A673 (cell line): Measurements from ENCODE around the gene SMARCA4. TPM values are rescaled to one million over a fixed set of nuclear protein-coding genes. Genes with fewer than 3 reads are reported as not detected.
A peak's percentile ranks its signal among the peaks of the same experiment; 100 is the strongest.

ENCODE experiments used
- Bru-seq: library from RNA; stranded (reverse); fragments of 400-500 nt; gene quantifications from one replicate; lab custom pipeline; 2021; lab: Mats Ljungman, UMichigan
- BruChase-seq, 2 experiments: library from RNA; stranded (reverse); fragments of 400-500 nt; gene quantifications; one replicate each; lab custom pipeline; 2021; lab: Mats Ljungman, UMichigan
- BruUV-seq: library from RNA; stranded (reverse); fragments of 400-500 nt; replicated peaks from 2 replicates; lab custom pipeline; 2021; lab: Mats Ljungman, UMichigan
- CTCF ChIA-PET: fragments of 300-600 bp; sonication (Branson Sonifier 250); formaldehyde crosslinking; loops from one replicate; lab custom pipeline; 2022; ENCODE audit warnings: antibody characterized with exemption; lab: Charles Lee
- POLR2A ChIA-PET: fragments of 300-600 bp; sonication (Branson Sonifier 250); formaldehyde crosslinking; loops from one replicate; lab custom pipeline; 2022; ENCODE audit warnings: antibody characterized with exemption; ENCODE audit not compliant: low non-redundant PET; lab: Charles Lee
- DNase-seq: peaks from one replicate; pipeline ENCODE4 v3.0.0-alpha.2; 2015; ENCODE audit warnings: low spot score
- H3K27ac ChIP-seq: fragments of 200-600 bp; sonication (generic); 2 replicates; pipeline ENCODE4 v1.5.1; 2016; ENCODE audit warnings: mixed run types, low read depth, mild to moderate bottlenecking, mixed read lengths, antibody characterized with exemption, low read length; ENCODE audit not compliant: poor library complexity, severe bottlenecking
- H3K27me3 ChIP-seq: fragments of 200-600 bp; sonication (generic); replicated peaks from 2 replicates; pipeline ENCODE4 v1.6.1; 2017; ENCODE audit warnings: mixed run types, low read depth, mild to moderate bottlenecking, mixed read lengths, antibody characterized with exemption, low read length; ENCODE audit not compliant: insufficient read depth, poor library complexity
- H3K36me3 ChIP-seq: fragments of 200-600 bp; sonication (generic); 2 replicates; pipeline ENCODE4 v1.6.1; 2016; ENCODE audit warnings: mixed run types, mild to moderate bottlenecking, mixed read lengths, antibody characterized with exemption, low read length; ENCODE audit not compliant: insufficient read depth, poor library complexity, severe bottlenecking
- H3K4me1 ChIP-seq: fragments of 200-600 bp; sonication (generic); 2 replicates; pipeline ENCODE4 v1.6.1; 2017; ENCODE audit warnings: mixed run types, mild to moderate bottlenecking, mixed read lengths, antibody characterized with exemption, low read length; ENCODE audit not compliant: insufficient read depth, poor library complexity, severe bottlenecking
- H3K4me3 ChIP-seq: fragments of 200-600 bp; sonication (generic); 2 replicates; pipeline ENCODE4 v1.5.1; 2016; ENCODE audit warnings: low read depth, mixed run types, mild to moderate bottlenecking, mixed read lengths, low read length; ENCODE audit not compliant: poor library complexity, severe bottlenecking
- H3K9me3 ChIP-seq: fragments of 200-600 bp; sonication (generic); 2 replicates; pipeline ENCODE4 v1.6.1; 2016; ENCODE audit warnings: mixed run types, low read depth, mild to moderate bottlenecking, mixed read lengths, antibody characterized with exemption, low read length; ENCODE audit not compliant: poor library complexity, severe bottlenecking
- CTCF ChIP-seq: fragments of 300-800, 200-600 bp; sonication (generic); conservative IDR thresholded peaks from 2 replicates; pipeline ENCODE4 v1.5.1; 2017; ENCODE audit warnings: low read depth, mild to moderate bottlenecking, antibody characterized with exemption, low read length, moderate library complexity, mixed read lengths
- EZH2 ChIP-seq: fragments of 200-600 bp; sonication (generic); IDR thresholded peaks from 2 replicates; pipeline ENCODE4 v1.6.1; 2017; ENCODE audit warnings: borderline replicate concordance, low read depth, mild to moderate bottlenecking, mixed read lengths, antibody characterized with exemption, low read length; ENCODE audit not compliant: poor library complexity, severe bottlenecking
- intact Hi-C: fragments of 100-400 bp; cut with micrococcal nuclease; formaldehyde crosslinking; loops from one replicate; pipeline ENCODE4 v1.10.0; 2022; ENCODE audit not compliant: unreplicated experiment
- long read RNA-seq: library from polyadenylated mRNA; stranded (forward); transcript quantifications from one replicate; pipeline ENCODE4 v2.0.0, GENCODE V29; 2022
- total RNA-seq: library from RNA; stranded (reverse); gene quantifications from 2 replicates; pipeline ENCODE4 v1.2.3, GENCODE V29; 2021

The SMARCA4 gene
- 307 and 319 TPM in 2 replicates for total RNA-seq
- percentile 79 among the genes with signal in this experiment for Bru-seq, nascent RNA
- BruChase-seq, experiment 1, labeled RNA remaining after a 2-hour chase, result percentile 80 among the genes with signal in this experiment
- BruChase-seq, experiment 2, labeled RNA remaining after a 6-hour chase, result percentile 92 among the genes with signal in this experiment
- long read RNA-seq, full-length matches to known transcripts, result 158 of 529 reads
- long read RNA-seq, partial matches to known transcripts, result 267 of 529 reads
- long read RNA-seq, other reads (novel, unspliced or antisense), result 104 of 529 reads

GRCh38 chr19:10960314-10961072, at the start of gene SMARCA4:
Gene SMARCA4, plus strand, starts transcription at chr19:10961030. Its CDS starts 23,122 bp downstream, at chr19:10984152.
- Histone ChIP-seq H3K36me3 (peaks cover 6% of the 10 kb centered on the region), H3K4me1 (peaks cover 3% of the 10 kb centered on the region), H3K4me3 (peak within 1 kb of the TSS; percentile 100), H3K9me3 (no peaks in the 10 kb centered on the region), H3K27me3 (no peaks in the 10 kb centered on the region), H3K27ac (peak within 1 kb of the TSS; percentile 95)
- POLR2A ChIA-PET, result no interaction called here
- peak; percentile 98 for DNase-seq
- CTCF ChIA-PET, result no interaction called here
- TF ChIP-seq CTCF (no peak), EZH2 (no peak)
- BruUV-seq, result TSS peak; percentile 96
- intact Hi-C loops, result no loop called here

- no TSS peak for BruUV-seq
- Histone ChIP-seq H3K4me1 (no peaks in the 10 kb centered on the region), H3K27me3 (no peaks in the 10 kb centered on the region), H3K9me3 (no peaks in the 10 kb centered on the region), H3K27ac (no peak overlapping the region), H3K36me3 (peaks cover 37% of the 10 kb centered on the region), H3K4me3 (no peak overlapping the region)
- CTCF ChIA-PET, result no interaction called here
- POLR2A ChIA-PET, result interaction anchor here (0.6 kb wide), 1 partner anchor 779 kb away, joined by 3 read pairs; no protein-coding TSS in a partner anchor
- TF ChIP-seq EZH2, result no peak
- no peak for TF ChIP-seq CTCF
- intact Hi-C loops, result no loop called here
- no peak for DNase-seq
Measured at GRCh38 chr19:10911579-10912363, 49.1 kb upstream of the SMARCA4 start.

GRCh38 chr19:10912619-10913018, 48.2 kb upstream of the SMARCA4 start:
- ChIA-PET POLR2A (interaction anchor here (0.6 kb wide), 2 partner anchors 10 to 780 kb away, joined by 3 to 10 read pairs; no protein-coding TSS in a partner anchor), CTCF (interaction anchor here (0.7 kb wide), 1 partner anchor 123 kb away, joined by 7 read pairs; no protein-coding TSS in a partner anchor)
- Histone ChIP-seq H3K27ac (no peak overlapping the region), H3K36me3 (peaks cover 37% of the 10 kb centered on the region), H3K4me3 (no peak overlapping the region), H3K9me3 (no peaks in the 10 kb centered on the region), H3K4me1 (no peaks in the 10 kb centered on the region), H3K27me3 (no peaks in the 10 kb centered on the region)
- no peak for DNase-seq
- intact Hi-C loops, result no loop called here
- no TSS peak for BruUV-seq
- TF ChIP-seq EZH2 (no peak), CTCF (no peak)
